Measurements from ENCODE around the gene CHRNA3.

CHRNA3 gene

GRCh38 chr15:78620021-78620526 lies 722 bp downstream of the CHRNA3 start (continued):
- TF ChIP-seq ZNF747 (tag by site-specific recombination; IDR thresholded peaks at IDR 0.05) (no peak), ZSCAN18 (tag by site-specific recombination; IDR thresholded peaks at IDR 0.05) (no peak), ZNF10 (tag by site-specific recombination; IDR thresholded peaks at IDR 0.05) (no peak), CTCF (tag by site-specific recombination; IDR thresholded peaks at IDR 0.05) (peak; percentile 96), ZNF707 (tag by site-specific recombination; IDR thresholded peaks at IDR 0.05) (no peak), ZSCAN23 (tag by site-specific recombination; IDR thresholded peaks at IDR 0.05) (no peak), BCL11A (tag by site-specific recombination; IDR thresholded peaks at IDR 0.05; ENCODE audit: low read depth) (no peak), SP2 (tag by site-specific recombination; IDR thresholded peaks at IDR 0.05) (peak; percentile 28), SP3 (tag by site-specific recombination; IDR thresholded peaks at IDR 0.05) (no peak), ZBTB6 (tag by site-specific recombination; IDR thresholded peaks at IDR 0.05) (no peak), ZNF362 (tag by site-specific recombination; IDR thresholded peaks at IDR 0.05) (no peak), KLF10 (tag by site-specific recombination; IDR thresholded peaks at IDR 0.05) (no peak), ZNF221 (tag by site-specific recombination; IDR thresholded peaks at IDR 0.05; ENCODE audit: borderline replicate concordance) (no peak), ZXDB (tag by site-specific recombination; IDR thresholded peaks at IDR 0.05) (no peak), ZNF626 (tag by site-specific recombination; IDR thresholded peaks at IDR 0.05) (no peak)

- Histone ChIP-seq H3K9me3 (ENCODE audit: control insufficient read depth, insufficient read depth, low read depth, low read length) (no peaks in the 10 kb centered on the region), H3K4me3 (ENCODE audit: low read depth, low read length) (no peak overlapping the region), H3K27ac (ENCODE audit: extremely low read depth, low read depth, low read length) (no peak overlapping the region), H3K4me1 (ENCODE audit: control insufficient read depth, insufficient read depth, low read length) (no peaks in the 10 kb centered on the region), H3K36me3 (ENCODE audit: control insufficient read depth in 2 of 2, insufficient read depth in 1 of 2, low read length in 2 of 2) (no peaks in the 10 kb centered on the region)
- POLR2A ChIA-PET: interaction anchor here (0.5 to 1.6 kb wide), 2 partner anchors 54 to 403 kb away, joined by 3 to 5 read pairs; partner anchors contain the start of gene CHRNA5
- CTCF ChIA-PET: interaction anchor here (0.6 to 7.5 kb wide), 28 partner anchors 10 to 1213 kb away, joined by 3 to 91 read pairs (median 4); partner anchors contain the start of gene CHRNB4
- no peak for TF ChIP-seq BCL11B (tag by site-specific recombination; IDR thresholded peaks at IDR 0.05; ENCODE audit: low read depth)
- no peak for TF ChIP-seq ZNF248 (tag by site-specific recombination; IDR thresholded peaks at IDR 0.05)
- TF ChIP-seq ZNF791 (tag by site-specific recombination; IDR thresholded peaks at IDR 0.05): no peak
- TF ChIP-seq GLI2 (tag by site-specific recombination; IDR thresholded peaks at IDR 0.05; ENCODE audit: borderline replicate concordance, low read depth): no peak
- TF ChIP-seq REST (tag by site-specific recombination; IDR thresholded peaks at IDR 0.05): no peak
- TF ChIP-seq ZSCAN16 (tag by site-specific recombination; IDR thresholded peaks at IDR 0.05): no peak
- TF ChIP-seq PATZ1 (tag by site-specific recombination; IDR thresholded peaks at IDR 0.05): no peak
- no peak for TF ChIP-seq ZNF48 (tag by site-specific recombination; IDR thresholded peaks at IDR 0.05)
- no peak for TF ChIP-seq ZBTB17 (tag by site-specific recombination; IDR thresholded peaks at IDR 0.05)
- TF ChIP-seq ZNF2 (tag by site-specific recombination; IDR thresholded peaks at IDR 0.05): no peak
These were observed 1.5 kb downstream of the CHRNA3 start for GRCh38 chr15:78619022-78619950.
